Esophagus muscularis mucosa (tissue), 2 donors: ENCODE measurements around the gene PID1.

Experiments used
- POLR2A ChIP-seq: fragments of 450-650 bp; IDR thresholded peaks from one replicate; pipeline ENCODE4 v1.6.1; 2017; ENCODE audit warnings: antibody characterized with exemption, moderate library complexity, mild to moderate bottlenecking, low read depth
- POLR2AphosphoS5 ChIP-seq, 2 donors: sonication (generic); formaldehyde crosslinking; IDR thresholded peaks; one replicate each; pipeline ENCODE4 v1.6.1; 2017; ENCODE audit warnings: antibody characterized with exemption in 2 of 2

DNA sequence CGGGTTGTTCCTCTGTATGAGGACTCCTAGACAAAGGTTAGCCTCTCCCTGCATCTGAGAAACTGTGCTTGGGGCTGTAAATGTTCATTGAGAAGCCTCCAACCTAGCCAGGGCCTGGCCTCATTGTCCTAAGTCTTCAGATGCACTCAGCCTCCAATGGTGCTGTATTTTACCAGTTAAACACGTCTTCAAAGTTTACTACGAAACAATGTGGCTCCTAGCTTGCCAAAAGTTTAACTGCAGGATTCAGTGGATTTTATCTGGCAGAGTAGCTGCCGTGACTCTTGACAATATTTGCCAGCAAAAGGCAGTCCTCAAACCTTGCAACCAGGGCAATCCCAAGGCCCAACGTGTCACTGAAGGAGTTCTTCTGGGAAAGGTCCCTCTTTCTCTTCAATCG, 1.1 kb downstream of the PID1 start:
- no peak for TF ChIP-seq POLR2AphosphoS5 (IDR thresholded peaks at IDR 0.05)
- no peak for TF ChIP-seq POLR2A
